ENCODE results near the gene DDX50. TPM values are rescaled to one million over a fixed set of nuclear protein-coding genes. Genes with fewer than 3 reads are reported as not detected.
"Not testable (repeated sequence)": the region's sequence is repeated elsewhere in the genome, so short reads cannot be mapped to it uniquely, and the experiment has no call there.

The DDX50 gene
- total RNA-seq, 2 experiments from 2014 or later, result 49.3 to 51.4 TPM

- POLR2A ChIA-PET, result no interaction called here
- Mint-ChIP-seq H3K4me1 (peaks cover 23% of the 10 kb centered on the region), H3K9me3 (no peaks in the 10 kb centered on the region), H3K36me3 (peaks cover 50% of the 10 kb centered on the region), H3K27ac (no peak overlapping the region), H3K27me3 (no peaks in the 10 kb centered on the region), H3K4me3 (no peak overlapping the region)
- ATAC-seq (ENCODE audit: low read depth) (no peak), DNase-seq (no peak)
Measured at GRCh38 chr10:68963151-68963550, 62.0 kb downstream of the DDX50 start.

- ATAC-seq (ENCODE audit: low read depth), result no peak
- Mint-ChIP-seq H3K4me1 (peaks cover 19% of the 10 kb centered on the region), H3K4me3 (no peak overlapping the region), H3K27me3 (no peaks in the 10 kb centered on the region), H3K36me3 (peaks cover 29% of the 10 kb centered on the region), H3K9me3 (no peaks in the 10 kb centered on the region), H3K27ac (no peak overlapping the region)
- DNase-seq, result no peak
- POLR2A ChIA-PET, result no interaction called here
Measured at GRCh38 chr10:68973975-68974374, 72.9 kb downstream of the DDX50 start.

- H3K27me3 Mint-ChIP-seq; POLR2A ChIA-PET; H3K4me3 Mint-ChIP-seq; ATAC-seq (ENCODE audit: low read depth); DNase-seq; H3K9me3 Mint-ChIP-seq; H3K27ac Mint-ChIP-seq: not testable (repeated sequence)
- Mint-ChIP-seq H3K36me3 (peaks cover 31% of the 10 kb centered on the region), H3K4me1 (peaks cover 11% of the 10 kb centered on the region)
Measured at GRCh38 chr10:68975936-68976473, 74.9 kb downstream of the DDX50 start.

GRCh38 chr10:68979738-68980137 lies 78.6 kb downstream of the DDX50 start:
- DNase-seq, result not testable (repeated sequence)

GRCh38 chr10:68981074-68981473 lies 80.0 kb downstream of the DDX50 start:
- Mint-ChIP-seq H3K9me3 (no peaks in the 10 kb centered on the region), H3K27ac (no peak overlapping the region), H3K4me3 (no peak overlapping the region), H3K36me3 (peaks cover 27% of the 10 kb centered on the region), H3K27me3 (no peaks in the 10 kb centered on the region), H3K4me1 (peaks cover 11% of the 10 kb centered on the region)
- POLR2A ChIA-PET, result no interaction called here
- ATAC-seq (ENCODE audit: low read depth) (no peak), DNase-seq (no peak)

More at GRCh38 chr10:68979738-68980137, 78.6 kb downstream of the DDX50 start:
- peaks cover 11% of the 10 kb centered on the region for H3K4me1 Mint-ChIP-seq
- H3K4me3 Mint-ChIP-seq; H3K27ac Mint-ChIP-seq; ATAC-seq (ENCODE audit: low read depth); H3K27me3 Mint-ChIP-seq; H3K9me3 Mint-ChIP-seq; POLR2A ChIA-PET: not testable (repeated sequence)
- H3K36me3 Mint-ChIP-seq, result peaks cover 30% of the 10 kb centered on the region

GRCh38 chr10:68982389-68982788 lies 81.3 kb downstream of the DDX50 start:
- Mint-ChIP-seq H3K4me1 (peaks cover 11% of the 10 kb centered on the region), H3K9me3 (no peaks in the 10 kb centered on the region), H3K27me3 (no peaks in the 10 kb centered on the region), H3K36me3 (peaks cover 25% of the 10 kb centered on the region), H3K4me3 (no peak overlapping the region), H3K27ac (no peak overlapping the region)
- DNase-seq (no peak), ATAC-seq (ENCODE audit: low read depth) (no peak)
- POLR2A ChIA-PET, result no interaction called here

GRCh38 chr10:68987611-68988010 lies 86.5 kb downstream of the DDX50 start:
- peaks cover 21% of the 10 kb centered on the region for H3K4me1 Mint-ChIP-seq
- no peak for ATAC-seq (ENCODE audit: low read depth)

GRCh38 chr10:68988530-68989316 lies 87.6 kb downstream of the DDX50 start, which contains the start of gene KIFBP:
Gene KIFBP, plus strand, starts transcription at chr10:68988803. Its CDS starts 30 bp downstream, at chr10:68988833.
- H3K36me3 Mint-ChIP-seq, result peaks cover 16% of the 10 kb centered on the region
- peak within 1 kb of the TSS; percentile 87 for H3K27ac Mint-ChIP-seq
- DNase-seq, result peak; percentile 80
- POLR2A ChIA-PET, result interaction anchor here (1.1 to 1.5 kb wide), 3 partner anchors 18 to 33 kb away, joined by 5 to 7 read pairs (median 7); partner anchors contain the start of gene DDX21
- no peaks in the 10 kb centered on the region for H3K27me3 Mint-ChIP-seq
- H3K4me1 Mint-ChIP-seq, result peaks cover 27% of the 10 kb centered on the region
- no peaks in the 10 kb centered on the region for H3K9me3 Mint-ChIP-seq
- peak; percentile 87 for ATAC-seq (ENCODE audit: low read depth)
- peak within 1 kb of the TSS; percentile 95 for H3K4me3 Mint-ChIP-seq

More at GRCh38 chr10:68987611-68988010, 86.5 kb downstream of the DDX50 start:
- Mint-ChIP-seq H3K27ac (no peak overlapping the region), H3K9me3 (no peaks in the 10 kb centered on the region), H3K4me3 (peak overlapping the region; percentile 95), H3K27me3 (no peaks in the 10 kb centered on the region), H3K36me3 (peaks cover 14% of the 10 kb centered on the region)
- no peak for DNase-seq
- POLR2A ChIA-PET, result interaction anchor here (0.5 to 1.5 kb wide), 3 partner anchors 17 to 520 kb away, joined by 3 to 7 read pairs (median 7); partner anchors contain the start of gene DDX21

GRCh38 chr10:68989317-68989990 lies 88.3 kb downstream of the DDX50 start:
- Mint-ChIP-seq H3K9me3 (no peaks in the 10 kb centered on the region), H3K36me3 (peaks cover 12% of the 10 kb centered on the region)

GRCh38 chr10:68992636-68993440 lies 91.7 kb downstream of the DDX50 start:
- Mint-ChIP-seq H3K27ac (peak overlapping the region; percentile 2), H3K9me3 (no peaks in the 10 kb centered on the region), H3K4me1 (peaks cover 37% of the 10 kb centered on the region), H3K36me3 (peaks cover 10% of the 10 kb centered on the region), H3K27me3 (no peaks in the 10 kb centered on the region), H3K4me3 (no peak overlapping the region)
- ATAC-seq (ENCODE audit: low read depth) (no peak), DNase-seq (no peak)
- POLR2A ChIA-PET, result interaction anchor here (0.8 kb wide), 1 partner anchor 22 kb away, joined by 3 read pairs; no protein-coding TSS in a partner anchor

More at GRCh38 chr10:68989317-68989990, 88.3 kb downstream of the DDX50 start:
- H3K4me1 Mint-ChIP-seq, result peaks cover 27% of the 10 kb centered on the region
- POLR2A ChIA-PET, result interaction anchor here (1.2 kb wide), 1 partner anchor 34 kb away, joined by 5 read pairs; the partner anchor contains the start of gene DDX21
- H3K27me3 Mint-ChIP-seq, result no peaks in the 10 kb centered on the region
- ATAC-seq (ENCODE audit: low read depth) (no peak), DNase-seq (no peak)
- peak overlapping the region; percentile 95 for H3K4me3 Mint-ChIP-seq
- peak overlapping the region; percentile 87 for H3K27ac Mint-ChIP-seq

All from activated naive CD8-positive, alpha-beta T cell treated with anti-CD3 and anti-CD28 coated beads, Interleukin-2, amount 10 ng/mL, durations not matched to agents 7 days and 5 days (primary cell).